Measurements from ENCODE around the gene SFTA2.

GRCh38 chr6:30894935-30895334 is 37.0 kb downstream of the SFTA2 start:
- TF ChIP-seq CTCF (IDR thresholded peaks at IDR 0.05; ENCODE audit: insufficient read depth, low read length) (no peak), POLR2AphosphoS5 (IDR thresholded peaks at IDR 0.05; ENCODE audit: low read depth) (no peak), GABPA (IDR thresholded peaks at IDR 0.05; ENCODE audit: low read depth) (no peak), SPI1 (IDR thresholded peaks at IDR 0.05; ENCODE audit: borderline replicate concordance, low read depth) (no peak)
- TF ChIP-seq, protein P1, sequence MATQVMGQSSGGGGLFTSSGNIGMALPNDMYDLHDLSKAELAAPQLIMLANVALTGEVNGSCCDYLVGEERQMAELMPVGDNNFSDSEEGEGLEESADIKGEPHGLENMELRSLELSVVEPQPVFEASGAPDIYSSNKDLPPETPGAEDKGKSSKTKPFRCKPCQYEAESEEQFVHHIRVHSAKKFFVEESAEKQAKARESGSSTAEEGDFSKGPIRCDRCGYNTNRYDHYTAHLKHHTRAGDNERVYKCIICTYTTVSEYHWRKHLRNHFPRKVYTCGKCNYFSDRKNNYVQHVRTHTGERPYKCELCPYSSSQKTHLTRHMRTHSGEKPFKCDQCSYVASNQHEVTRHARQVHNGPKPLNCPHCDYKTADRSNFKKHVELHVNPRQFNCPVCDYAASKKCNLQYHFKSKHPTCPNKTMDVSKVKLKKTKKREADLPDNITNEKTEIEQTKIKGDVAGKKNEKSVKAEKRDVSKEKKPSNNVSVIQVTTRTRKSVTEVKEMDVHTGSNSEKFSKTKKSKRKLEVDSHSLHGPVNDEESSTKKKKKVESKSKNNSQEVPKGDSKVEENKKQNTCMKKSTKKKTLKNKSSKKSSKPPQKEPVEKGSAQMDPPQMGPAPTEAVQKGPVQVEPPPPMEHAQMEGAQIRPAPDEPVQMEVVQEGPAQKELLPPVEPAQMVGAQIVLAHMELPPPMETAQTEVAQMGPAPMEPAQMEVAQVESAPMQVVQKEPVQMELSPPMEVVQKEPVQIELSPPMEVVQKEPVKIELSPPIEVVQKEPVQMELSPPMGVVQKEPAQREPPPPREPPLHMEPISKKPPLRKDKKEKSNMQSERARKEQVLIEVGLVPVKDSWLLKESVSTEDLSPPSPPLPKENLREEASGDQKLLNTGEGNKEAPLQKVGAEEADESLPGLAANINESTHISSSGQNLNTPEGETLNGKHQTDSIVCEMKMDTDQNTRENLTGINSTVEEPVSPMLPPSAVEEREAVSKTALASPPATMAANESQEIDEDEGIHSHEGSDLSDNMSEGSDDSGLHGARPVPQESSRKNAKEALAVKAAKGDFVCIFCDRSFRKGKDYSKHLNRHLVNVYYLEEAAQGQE (IDR thresholded peaks at IDR 0.05; ENCODE audit: insufficient replicate concordance, low read depth): no peak
